ENCODE data around the gene STK32A.

STK32A gene

GRCh38 chr5:147234825-147235635 lies at the start of gene STK32A:
TSS of gene STK32A (plus strand) at chr5:147235026. CDS start at chr5:147239635, 4,609 bp downstream.
- Histone ChIP-seq H3K4me1 (ENCODE audit: control insufficient read depth, insufficient read depth, low read length) (peaks cover 6% of the 10 kb centered on the region), H3K27me3 (ENCODE audit: control insufficient read depth in 1 of 2, insufficient read depth in 2 of 2, low read length in 2 of 2) (no peaks in the 10 kb centered on the region), H3K9ac (ENCODE audit: low read length in 2 of 2) (peak within 1 kb of the TSS; percentile 56 to 79), H3K27ac (ENCODE audit: low read length) (peak within 1 kb of the TSS; percentile 24), H3K9me3 (ENCODE audit: control insufficient read depth in 2 of 2, low read length in 2 of 2) (no peaks in the 10 kb centered on the region), H3K36me3 (ENCODE audit: control insufficient read depth in 2 of 2, insufficient read depth in 2 of 2, low read length in 2 of 2) (no peaks in the 10 kb centered on the region), H3K4me3 (ENCODE audit: low read length in 2 of 2) (peak within 1 kb of the TSS; percentile 65 to 82)

GRCh38 chr5:147187099-147187540 lies 47.7 kb upstream of the STK32A start:
- Histone ChIP-seq H3K4me1 (ENCODE audit: control insufficient read depth, insufficient read depth, low read length) (no peaks in the 10 kb centered on the region), H3K27ac (ENCODE audit: low read length) (no peak overlapping the region), H3K36me3 (ENCODE audit: control insufficient read depth in 2 of 2, insufficient read depth in 2 of 2, low read length in 2 of 2) (no peaks in the 10 kb centered on the region), H3K9ac (ENCODE audit: low read length in 2 of 2) (no peak overlapping the region), H3K9me3 (ENCODE audit: control insufficient read depth in 2 of 2, low read length in 2 of 2) (no peaks in the 10 kb centered on the region), H3K27me3 (ENCODE audit: control insufficient read depth in 1 of 2, insufficient read depth in 2 of 2, low read length in 2 of 2) (no peaks in the 10 kb centered on the region), H3K4me3 (ENCODE audit: low read length in 2 of 2) (no peak overlapping the region)

- H3K36me3 ChIP-seq (ENCODE audit: control insufficient read depth in 2 of 2, insufficient read depth in 2 of 2, low read length in 2 of 2): no peaks in the 10 kb centered on the region
- no peaks in the 10 kb centered on the region for H3K4me1 ChIP-seq (ENCODE audit: control insufficient read depth, insufficient read depth, low read length)
- no peaks in the 10 kb centered on the region for H3K27me3 ChIP-seq (ENCODE audit: control insufficient read depth in 1 of 2, insufficient read depth in 2 of 2, low read length in 2 of 2)
- no peak overlapping the region for H3K9ac ChIP-seq (ENCODE audit: low read length in 2 of 2)
- no peaks in the 10 kb centered on the region for H3K9me3 ChIP-seq (ENCODE audit: control insufficient read depth in 2 of 2, low read length in 2 of 2)
- no peak overlapping the region for H3K27ac ChIP-seq (ENCODE audit: low read length)
- H3K4me3 ChIP-seq (ENCODE audit: low read length in 2 of 2): peak overlapping the region; percentile 20 to 59
These were observed 46.4 kb upstream of the STK32A start for GRCh38 chr5:147188200-147189108.

DNA sequence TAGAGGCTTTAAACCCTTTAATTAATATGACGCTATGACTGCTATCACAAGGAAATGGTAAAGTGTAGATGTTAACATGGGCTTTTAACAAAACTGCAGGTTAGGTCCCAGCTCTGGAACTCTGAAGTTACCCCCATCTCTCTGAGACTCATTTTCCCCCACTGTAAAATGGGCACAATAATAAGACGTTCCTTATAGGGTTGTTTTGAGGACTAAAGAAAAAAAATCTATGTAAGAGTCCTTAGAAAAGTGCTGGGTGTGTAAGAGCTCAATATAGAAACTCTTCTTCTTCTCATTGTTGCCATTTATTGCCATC lies 45.8 kb upstream of the STK32A start:
- Histone ChIP-seq H3K4me1 (ENCODE audit: control insufficient read depth, insufficient read depth, low read length) (no peaks in the 10 kb centered on the region), H3K27ac (ENCODE audit: low read length) (no peak overlapping the region)

GRCh38 chr5:147190331-147190730 lies 44.5 kb upstream of the STK32A start:
- no peak overlapping the region for H3K27ac ChIP-seq (ENCODE audit: low read length)
- no peak overlapping the region for H3K9ac ChIP-seq (ENCODE audit: low read length in 2 of 2)
- H3K36me3 ChIP-seq (ENCODE audit: control insufficient read depth in 2 of 2, insufficient read depth in 2 of 2, low read length in 2 of 2): no peaks in the 10 kb centered on the region
- no peak overlapping the region for H3K4me3 ChIP-seq (ENCODE audit: low read length in 2 of 2)
- H3K4me1 ChIP-seq (ENCODE audit: control insufficient read depth, insufficient read depth, low read length): no peaks in the 10 kb centered on the region
- no peaks in the 10 kb centered on the region for H3K27me3 ChIP-seq (ENCODE audit: control insufficient read depth in 1 of 2, insufficient read depth in 2 of 2, low read length in 2 of 2)
- H3K9me3 ChIP-seq (ENCODE audit: control insufficient read depth in 2 of 2, low read length in 2 of 2): no peaks in the 10 kb centered on the region

More for the DNA sequence above, 45.8 kb upstream of the STK32A start:
- no peak overlapping the region for H3K9ac ChIP-seq (ENCODE audit: low read length in 2 of 2)
- no peak overlapping the region for H3K4me3 ChIP-seq (ENCODE audit: low read length in 2 of 2)
- H3K27me3 ChIP-seq (ENCODE audit: control insufficient read depth in 1 of 2, insufficient read depth in 2 of 2, low read length in 2 of 2): no peaks in the 10 kb centered on the region
- H3K9me3 ChIP-seq (ENCODE audit: control insufficient read depth in 2 of 2, low read length in 2 of 2): no peaks in the 10 kb centered on the region
- no peaks in the 10 kb centered on the region for H3K36me3 ChIP-seq (ENCODE audit: control insufficient read depth in 2 of 2, insufficient read depth in 2 of 2, low read length in 2 of 2)

DNA sequence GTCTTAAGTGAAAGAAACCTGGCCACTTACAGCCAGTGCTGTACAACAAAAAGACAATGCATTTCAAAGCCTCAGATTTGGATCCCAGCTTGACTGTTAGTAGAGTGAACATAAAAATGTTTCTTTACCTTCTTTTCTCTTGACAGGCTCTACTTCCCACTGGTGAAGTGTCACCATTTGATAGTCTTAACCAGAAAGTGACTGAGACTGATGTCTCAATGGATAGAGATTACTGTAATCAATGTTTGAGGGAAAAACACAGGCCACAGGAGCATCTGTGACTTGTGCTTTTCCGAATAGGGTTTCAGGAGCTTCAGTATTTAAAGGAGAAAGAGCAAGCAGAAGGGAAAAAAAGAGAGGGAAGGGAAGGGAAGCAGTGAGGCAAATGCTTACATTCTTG lies 41.7 kb upstream of the STK32A start:
- Histone ChIP-seq H3K4me3 (ENCODE audit: low read length in 2 of 2) (no peak overlapping the region), H3K4me1 (ENCODE audit: control insufficient read depth, insufficient read depth, low read length) (no peaks in the 10 kb centered on the region), H3K27me3 (ENCODE audit: control insufficient read depth in 1 of 2, insufficient read depth in 2 of 2, low read length in 2 of 2) (no peaks in the 10 kb centered on the region), H3K9me3 (ENCODE audit: control insufficient read depth in 2 of 2, low read length in 2 of 2) (no peaks in the 10 kb centered on the region), H3K9ac (ENCODE audit: low read length in 2 of 2) (no peak overlapping the region), H3K27ac (ENCODE audit: low read length) (no peak overlapping the region), H3K36me3 (ENCODE audit: control insufficient read depth in 2 of 2, insufficient read depth in 2 of 2, low read length in 2 of 2) (no peaks in the 10 kb centered on the region)

GRCh38 chr5:147200004-147200403 lies 34.8 kb upstream of the STK32A start:
- no peaks in the 10 kb centered on the region for H3K36me3 ChIP-seq (ENCODE audit: control insufficient read depth in 2 of 2, insufficient read depth in 2 of 2, low read length in 2 of 2)
- H3K27me3 ChIP-seq (ENCODE audit: control insufficient read depth in 1 of 2, insufficient read depth in 2 of 2, low read length in 2 of 2): no peaks in the 10 kb centered on the region
- H3K27ac ChIP-seq (ENCODE audit: low read length): no peak overlapping the region
- H3K9me3 ChIP-seq (ENCODE audit: control insufficient read depth in 2 of 2, low read length in 2 of 2): peaks cover 0 to 3% of the 10 kb centered on the region in 2 donors
- H3K4me3 ChIP-seq (ENCODE audit: low read length in 2 of 2): no peak overlapping the region
- no peak overlapping the region for H3K9ac ChIP-seq (ENCODE audit: low read length in 2 of 2)
- no peaks in the 10 kb centered on the region for H3K4me1 ChIP-seq (ENCODE audit: control insufficient read depth, insufficient read depth, low read length)

DNA sequence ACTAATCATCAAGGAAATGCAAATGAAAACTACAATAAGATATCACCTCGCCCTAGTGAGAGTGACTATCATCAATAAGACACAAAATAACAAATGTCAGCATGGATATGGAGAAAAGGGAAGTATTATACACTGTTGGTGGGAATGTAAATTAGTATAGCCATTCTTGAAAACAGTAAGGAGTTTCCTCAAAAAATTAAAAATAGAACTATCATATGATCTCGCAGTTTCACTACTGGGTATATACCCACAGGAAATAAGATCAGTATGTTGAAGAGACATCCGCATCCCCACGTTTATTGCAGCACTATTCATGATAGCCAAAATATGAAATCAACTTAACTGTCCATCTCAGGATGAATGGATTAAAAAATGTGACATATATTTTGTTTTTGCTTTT lies 31.6 kb upstream of the STK32A start:
- peaks cover 0 to 3% of the 10 kb centered on the region in 2 donors for H3K9me3 ChIP-seq (ENCODE audit: control insufficient read depth in 2 of 2, low read length in 2 of 2)
- H3K36me3 ChIP-seq (ENCODE audit: control insufficient read depth in 2 of 2, insufficient read depth in 2 of 2, low read length in 2 of 2): no peaks in the 10 kb centered on the region
- H3K4me1 ChIP-seq (ENCODE audit: control insufficient read depth, insufficient read depth, low read length): no peaks in the 10 kb centered on the region
- no peaks in the 10 kb centered on the region for H3K27me3 ChIP-seq (ENCODE audit: control insufficient read depth in 1 of 2, insufficient read depth in 2 of 2, low read length in 2 of 2)
- H3K27ac ChIP-seq (ENCODE audit: low read length): no peak overlapping the region
- no peak overlapping the region for H3K9ac ChIP-seq (ENCODE audit: low read length in 2 of 2)
- H3K4me3 ChIP-seq (ENCODE audit: low read length in 2 of 2): no peak overlapping the region

- H3K27me3 ChIP-seq (ENCODE audit: control insufficient read depth in 1 of 2, insufficient read depth in 2 of 2, low read length in 2 of 2): no peaks in the 10 kb centered on the region
- H3K4me3 ChIP-seq (ENCODE audit: low read length in 2 of 2): no peak overlapping the region
- no peaks in the 10 kb centered on the region for H3K36me3 ChIP-seq (ENCODE audit: control insufficient read depth in 2 of 2, insufficient read depth in 2 of 2, low read length in 2 of 2)
- no peak overlapping the region for H3K27ac ChIP-seq (ENCODE audit: low read length)
- peaks cover 0 to 3% of the 10 kb centered on the region in 2 donors for H3K9me3 ChIP-seq (ENCODE audit: control insufficient read depth in 2 of 2, low read length in 2 of 2)
- no peaks in the 10 kb centered on the region for H3K4me1 ChIP-seq (ENCODE audit: control insufficient read depth, insufficient read depth, low read length)
- no peak overlapping the region for H3K9ac ChIP-seq (ENCODE audit: low read length in 2 of 2)
These were observed 30.2 kb upstream of the STK32A start for GRCh38 chr5:147204576-147204975.

DNA sequence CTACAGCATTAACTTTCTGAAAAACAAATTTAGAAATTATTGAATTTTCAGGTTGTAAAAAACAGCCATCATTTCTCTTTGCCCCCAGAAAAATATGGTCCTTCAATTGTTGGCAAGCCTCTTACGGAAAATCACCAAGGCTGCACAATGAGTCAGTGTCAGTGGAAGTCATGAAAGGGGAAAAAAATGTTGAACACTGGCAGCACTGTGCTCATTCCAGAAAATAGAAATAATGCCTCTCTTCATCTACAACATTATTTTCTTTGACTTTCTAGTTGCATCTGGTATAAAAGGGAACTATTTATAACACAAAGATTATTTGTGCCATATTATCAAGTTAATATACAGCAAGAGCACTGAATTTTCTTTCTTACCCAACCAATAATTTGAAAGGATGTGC lies 26.7 kb upstream of the STK32A start:
- H3K27ac ChIP-seq (ENCODE audit: low read length): no peak overlapping the region
- no peak overlapping the region for H3K4me3 ChIP-seq (ENCODE audit: low read length in 2 of 2)
- no peak overlapping the region for H3K9ac ChIP-seq (ENCODE audit: low read length in 2 of 2)
- H3K4me1 ChIP-seq (ENCODE audit: control insufficient read depth, insufficient read depth, low read length): no peaks in the 10 kb centered on the region
- H3K27me3 ChIP-seq (ENCODE audit: control insufficient read depth in 1 of 2, insufficient read depth in 2 of 2, low read length in 2 of 2): no peaks in the 10 kb centered on the region
- peaks cover 0 to 3% of the 10 kb centered on the region in 2 donors for H3K9me3 ChIP-seq (ENCODE audit: control insufficient read depth in 2 of 2, low read length in 2 of 2)
- H3K36me3 ChIP-seq (ENCODE audit: control insufficient read depth in 2 of 2, insufficient read depth in 2 of 2, low read length in 2 of 2): no peaks in the 10 kb centered on the region

Measured in stomach smooth muscle (tissue), 2 donors.